Stimulated activated CD8-positive, alpha-beta memory T cell treated with anti-CD3 and anti-CD28 coated beads, Interleukin-7, amount 100 ng/mL, for 1 hour (primary cell): ENCODE results near the gene CEP295NL.
"Not testable (repeated sequence)": the region's sequence is repeated elsewhere in the genome, so short reads cannot be mapped to it uniquely, and the experiment has no call there.

Source experiments
- DNase-seq, 2 donors: peaks; one replicate each; pipeline ENCODE4 v3.0.0-alpha.2; 2020; ENCODE audit warnings: low read depth in 2 of 2

Gene CEP295NL

DNA sequence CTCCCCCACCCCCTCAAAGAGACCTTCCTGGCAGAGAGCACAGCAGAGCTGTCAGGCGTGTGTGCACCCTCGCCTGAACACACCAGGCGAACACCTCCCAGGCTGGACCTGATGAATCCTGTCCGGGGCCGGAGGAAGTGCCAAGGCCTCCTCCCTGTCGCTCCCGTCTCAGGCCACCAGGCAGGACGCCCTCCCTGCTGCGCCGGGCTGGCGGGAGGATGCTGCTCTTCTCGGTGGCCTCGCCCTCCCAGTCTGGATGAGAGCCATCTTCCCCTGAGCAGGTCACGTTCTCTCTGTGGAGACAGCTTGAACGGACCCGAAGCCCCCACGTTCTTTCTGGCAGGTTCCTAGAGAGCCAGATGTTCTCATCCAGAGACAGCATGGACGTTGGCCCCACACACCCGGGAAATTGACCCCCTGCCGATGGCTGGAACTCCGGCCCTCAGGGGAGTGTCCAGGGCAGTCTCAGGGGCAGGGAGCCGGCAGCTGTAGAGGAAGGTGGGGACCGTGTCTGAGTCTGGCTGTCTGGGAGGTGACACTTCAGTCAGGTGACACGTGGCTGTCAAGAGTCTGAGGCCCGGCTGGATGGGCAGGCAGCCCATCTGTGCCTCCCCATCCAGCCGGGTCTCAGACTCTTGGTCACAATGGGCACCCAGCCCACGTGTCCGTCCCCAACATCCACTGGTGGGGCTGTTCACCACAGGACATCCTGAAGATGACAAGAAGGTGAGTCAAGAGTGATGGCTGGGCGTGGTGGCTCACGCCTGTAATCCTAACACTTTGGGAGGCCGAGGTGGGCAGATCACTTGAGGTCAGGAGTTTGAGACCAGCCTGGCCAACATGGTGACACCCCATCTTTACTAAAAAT, 27.1 kb upstream of the CEP295NL start:
- DNase-seq = no peak

DNA sequence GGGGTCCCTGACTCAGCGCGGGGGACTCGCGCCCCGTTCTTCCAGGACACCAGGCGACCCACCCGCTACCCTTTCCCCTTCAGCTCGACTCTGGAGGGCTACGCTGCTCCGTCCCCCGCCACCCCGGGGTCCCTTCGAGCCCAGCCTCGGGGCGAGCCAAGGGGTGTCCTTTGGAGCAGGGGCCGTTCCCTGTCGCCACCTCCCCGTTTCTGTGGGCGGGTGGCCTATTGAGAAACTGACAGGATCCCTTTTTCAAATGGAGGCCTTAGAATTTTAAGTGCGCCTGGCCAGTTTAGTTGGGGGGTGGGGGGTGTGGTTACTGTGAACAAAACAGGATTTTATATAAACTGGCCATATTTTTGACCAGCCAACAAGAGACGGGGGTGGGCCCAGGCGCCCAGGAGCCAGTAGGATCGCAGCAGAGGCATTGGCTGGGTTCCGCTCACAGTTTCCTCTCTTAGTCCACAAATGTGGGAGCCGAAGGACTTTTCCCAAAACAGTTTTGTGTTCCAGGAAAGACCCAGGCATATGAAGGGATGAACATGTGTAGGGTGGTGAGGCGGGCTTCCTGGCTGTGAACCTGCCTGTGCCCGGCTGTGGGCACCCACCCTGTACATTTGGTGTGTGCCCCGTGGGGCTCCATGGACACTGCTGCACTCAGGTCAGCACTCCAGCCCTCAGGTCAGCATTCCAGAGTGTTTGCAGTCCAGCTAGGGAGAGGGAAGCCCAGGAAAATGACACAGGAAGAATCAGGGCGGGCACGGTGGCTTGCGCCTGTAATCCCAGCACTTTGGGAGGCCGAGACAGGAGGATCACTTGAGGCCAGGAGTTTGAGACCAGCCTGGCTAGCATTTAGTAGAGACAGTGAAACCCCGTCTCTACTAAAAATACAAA, 22.9 kb upstream of the CEP295NL start:
- no peak for DNase-seq

DNA sequence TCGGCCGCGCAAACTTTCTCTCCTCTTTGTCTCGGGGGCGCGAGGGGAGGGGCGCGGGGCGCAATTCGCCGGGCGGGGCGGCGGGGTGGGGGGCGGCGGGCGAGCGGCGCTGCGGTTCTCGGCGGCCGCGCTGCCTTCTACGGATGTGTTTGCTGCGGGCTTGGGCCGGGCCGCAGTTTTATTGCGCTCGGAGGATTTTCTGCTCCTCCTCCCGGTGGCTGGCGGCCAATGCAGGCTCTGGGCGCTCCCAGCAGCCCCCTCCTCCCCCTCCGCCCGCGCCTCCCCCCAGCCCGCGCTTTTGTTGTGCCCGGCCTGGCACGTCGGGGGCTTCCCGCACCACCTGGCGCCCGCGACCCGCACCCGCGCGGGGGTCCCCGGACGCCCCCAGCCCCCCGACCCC, 22.2 kb upstream of the CEP295NL start, which contains the start of gene TIMP2:
Gene TIMP2 (minus strand): TSS at position 154 of the 400 bp plus-strand sequence. CDS start 299 bp downstream, outside the sequence.
- peak; percentile 26 to 40 for DNase-seq

DNA sequence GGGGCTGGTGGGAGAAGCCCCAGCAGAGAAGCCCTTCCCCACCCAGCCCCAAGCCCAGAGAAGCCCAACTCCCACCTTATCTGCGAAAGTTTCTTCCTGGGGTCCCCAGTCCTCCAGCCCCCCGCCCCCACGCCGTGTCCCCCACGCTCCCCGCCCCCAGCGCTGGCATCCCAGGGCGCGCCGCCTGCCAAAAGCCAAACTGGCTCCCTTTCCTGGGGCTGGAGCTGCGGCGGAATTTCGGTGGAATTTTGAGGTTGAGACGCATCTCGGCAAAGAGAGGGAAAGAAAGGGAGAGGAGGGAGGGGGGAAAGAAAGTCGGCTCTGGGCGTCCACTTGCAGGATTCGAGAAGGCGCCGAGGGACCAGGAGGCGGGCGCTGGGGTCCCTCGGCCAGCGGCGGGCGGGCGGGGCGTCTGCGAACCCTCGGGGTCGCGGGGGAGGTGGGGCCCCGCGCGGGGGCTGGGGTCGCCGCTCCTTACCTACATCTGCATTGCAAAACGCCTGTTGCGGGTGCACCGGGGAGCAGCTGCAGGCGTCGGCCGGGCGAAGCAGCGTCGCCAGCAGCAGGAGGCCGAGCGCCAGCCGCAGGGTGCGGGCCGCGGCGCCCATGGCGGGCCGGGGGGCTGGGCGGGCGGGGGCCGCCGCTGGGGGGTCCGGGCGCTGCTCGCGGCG, 21.6 kb upstream of the CEP295NL start:
- DNase-seq = no peak

DNA sequence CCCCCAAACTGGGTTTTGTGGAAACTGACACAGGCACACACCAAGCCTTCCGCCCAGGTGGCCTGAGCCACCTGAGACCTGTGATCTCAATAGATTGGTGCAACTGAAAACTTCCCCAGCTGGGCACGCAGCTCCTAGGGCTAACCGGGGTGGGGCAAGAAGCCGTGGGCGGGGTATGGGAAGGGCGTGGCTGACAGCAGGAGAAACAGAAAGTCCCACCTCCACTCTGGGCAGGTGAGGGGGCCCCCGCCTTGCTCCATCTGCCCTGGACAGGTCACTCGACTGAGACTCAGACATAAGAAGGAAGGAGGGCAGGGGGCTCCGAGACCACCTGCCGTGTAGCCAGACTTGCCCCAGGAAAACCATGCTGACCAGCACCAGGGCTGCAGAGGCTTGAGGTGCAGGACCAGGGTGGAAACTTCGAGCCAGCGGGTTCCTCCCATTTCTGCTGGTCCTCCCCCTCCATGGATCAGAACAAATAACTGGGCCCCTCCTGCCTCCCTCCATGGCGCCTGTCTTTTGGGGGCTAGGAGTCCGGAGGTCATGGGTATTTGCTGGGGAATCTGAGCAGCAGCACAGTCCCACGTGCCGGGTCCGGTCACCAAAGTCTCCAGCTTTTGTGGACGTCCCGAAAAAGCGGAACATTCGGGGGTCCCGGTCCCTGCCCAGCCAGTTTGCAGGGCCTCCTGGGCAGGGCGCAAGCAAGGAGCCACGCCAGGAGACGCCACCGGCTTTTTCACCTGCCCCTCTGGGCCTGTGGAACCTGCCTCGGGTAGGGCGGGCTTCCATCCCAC, 20.9 kb upstream of the CEP295NL start:
- DNase-seq = peak; percentile 12 to 21

DNA sequence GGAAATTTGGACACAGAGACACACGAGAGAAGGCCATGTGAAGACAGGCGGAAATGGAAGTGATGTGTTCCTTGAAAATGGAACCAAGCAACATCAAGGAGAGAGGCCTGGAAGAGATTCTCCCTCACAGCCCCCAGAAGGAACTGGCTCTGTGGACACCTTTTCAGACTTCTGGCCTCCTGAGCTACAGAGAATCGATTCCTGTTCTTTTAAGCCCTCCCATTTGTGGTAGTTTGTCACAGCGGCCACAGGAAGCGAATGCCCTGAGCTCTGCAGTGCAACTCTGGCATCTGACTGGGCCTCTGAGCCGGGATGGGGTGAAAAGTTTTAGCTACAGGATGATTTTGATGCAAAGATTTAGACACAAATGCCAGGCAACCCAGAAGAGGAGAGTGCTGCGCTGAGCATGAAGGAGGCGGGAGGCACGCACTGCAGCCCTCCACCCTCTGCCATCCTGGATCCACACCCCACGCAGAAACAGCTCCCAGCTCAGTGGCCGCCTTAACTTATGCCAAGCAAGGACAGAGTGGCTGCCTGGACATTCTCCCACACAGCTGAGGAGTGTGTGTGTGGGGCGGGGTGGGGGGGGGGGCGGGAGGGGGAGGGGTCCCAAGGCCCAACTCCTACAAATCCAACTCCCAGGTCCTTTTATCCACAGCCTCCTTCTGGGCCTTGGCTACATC, 20.0 kb upstream of the CEP295NL start:
- DNase-seq = no peak

DNA sequence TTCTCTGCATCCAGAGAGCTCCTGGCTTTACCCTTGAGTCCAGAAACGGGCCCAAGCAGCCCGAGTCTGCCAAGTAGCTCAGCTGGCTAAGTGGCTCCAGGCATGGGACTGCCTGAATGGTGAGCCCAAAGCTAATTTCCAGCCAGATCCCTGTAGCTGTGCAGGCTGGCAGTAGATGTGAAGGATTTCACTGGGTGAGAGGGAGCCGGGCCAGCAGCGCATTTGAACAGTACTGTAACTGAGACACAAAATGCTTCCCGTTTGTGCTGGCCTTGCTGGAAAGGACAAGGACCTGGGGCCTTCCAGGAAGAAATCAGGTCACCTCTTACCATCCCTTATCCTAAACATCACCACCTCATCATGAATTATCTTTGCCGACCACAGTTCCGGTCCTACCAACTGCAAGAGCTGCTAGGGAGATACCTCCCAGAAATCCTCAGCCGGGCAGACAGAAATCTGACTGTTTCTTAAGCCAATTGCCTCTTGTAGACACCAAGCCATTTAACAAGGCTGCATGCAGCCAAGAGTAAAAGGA, 18.5 kb upstream of the CEP295NL start:
- no peak for DNase-seq

DNA sequence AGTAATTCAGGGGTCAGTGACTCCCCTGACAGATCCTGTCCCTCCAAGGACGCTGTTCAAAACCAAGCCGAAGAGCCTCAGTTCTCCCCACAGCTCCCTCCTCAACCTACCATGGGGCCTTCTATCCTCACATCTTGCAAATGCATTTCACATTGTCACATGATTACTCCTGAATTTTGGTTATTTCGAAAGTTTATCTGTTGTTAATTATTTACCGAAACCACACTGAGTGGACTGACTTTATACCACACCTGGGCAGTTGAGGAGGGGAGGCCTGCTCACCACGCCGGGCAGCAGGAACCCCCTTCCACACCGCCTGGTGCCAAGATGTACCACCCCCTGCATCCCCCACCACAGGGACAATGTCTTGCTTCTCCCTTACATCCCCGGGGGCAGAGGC, 17.5 kb upstream of the CEP295NL start:
- DNase-seq = no peak

DNA sequence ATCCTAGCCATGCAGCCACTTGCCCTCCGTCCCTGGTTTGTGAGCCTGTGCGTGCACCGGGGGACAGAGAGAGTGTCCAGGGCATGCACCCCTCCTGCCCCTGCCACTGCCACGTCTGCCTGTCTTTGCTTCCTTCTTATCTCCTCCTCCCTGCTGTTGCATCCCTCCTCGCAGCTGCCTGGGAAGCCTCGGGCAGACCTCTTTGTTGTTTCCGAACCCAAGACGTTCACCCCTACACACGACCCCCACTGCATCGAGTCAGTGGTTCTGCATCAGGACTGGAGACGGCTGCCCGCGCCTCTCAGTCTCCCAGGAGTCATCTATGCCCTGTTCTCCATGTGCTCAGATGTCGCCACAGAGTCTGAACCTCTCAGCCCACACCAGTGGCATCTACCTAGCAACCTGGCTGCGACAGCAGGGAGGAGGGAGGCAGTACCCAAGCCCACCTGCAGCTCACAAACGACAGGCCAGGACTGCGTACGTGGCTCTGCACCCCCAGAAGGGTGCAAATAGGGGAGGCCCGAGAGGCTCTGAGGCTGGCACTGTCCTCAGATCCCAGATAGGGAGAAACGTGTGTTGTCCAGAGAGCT, 17.0 kb upstream of the CEP295NL start:
- no peak for DNase-seq

DNA sequence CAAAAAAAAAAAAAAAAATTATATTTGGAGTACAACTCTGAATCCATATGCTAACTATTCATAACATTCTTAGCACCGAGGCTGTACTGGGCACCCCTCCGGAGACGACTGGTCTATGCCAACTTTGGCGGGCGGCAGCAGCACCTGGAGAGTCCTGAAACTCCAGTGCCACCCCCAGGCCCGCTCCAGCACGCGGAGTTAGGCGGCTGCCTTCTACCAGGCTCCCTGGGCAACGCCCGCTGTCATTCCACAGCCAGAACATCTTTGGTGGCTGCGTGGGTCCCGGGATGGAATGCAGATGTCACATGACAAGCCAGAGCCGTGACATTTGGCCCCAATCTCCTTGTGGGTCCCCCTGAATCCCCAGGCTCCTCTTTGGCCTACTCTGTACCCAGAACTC, 16.0 kb upstream of the CEP295NL start:
- DNase-seq = no peak

DNA sequence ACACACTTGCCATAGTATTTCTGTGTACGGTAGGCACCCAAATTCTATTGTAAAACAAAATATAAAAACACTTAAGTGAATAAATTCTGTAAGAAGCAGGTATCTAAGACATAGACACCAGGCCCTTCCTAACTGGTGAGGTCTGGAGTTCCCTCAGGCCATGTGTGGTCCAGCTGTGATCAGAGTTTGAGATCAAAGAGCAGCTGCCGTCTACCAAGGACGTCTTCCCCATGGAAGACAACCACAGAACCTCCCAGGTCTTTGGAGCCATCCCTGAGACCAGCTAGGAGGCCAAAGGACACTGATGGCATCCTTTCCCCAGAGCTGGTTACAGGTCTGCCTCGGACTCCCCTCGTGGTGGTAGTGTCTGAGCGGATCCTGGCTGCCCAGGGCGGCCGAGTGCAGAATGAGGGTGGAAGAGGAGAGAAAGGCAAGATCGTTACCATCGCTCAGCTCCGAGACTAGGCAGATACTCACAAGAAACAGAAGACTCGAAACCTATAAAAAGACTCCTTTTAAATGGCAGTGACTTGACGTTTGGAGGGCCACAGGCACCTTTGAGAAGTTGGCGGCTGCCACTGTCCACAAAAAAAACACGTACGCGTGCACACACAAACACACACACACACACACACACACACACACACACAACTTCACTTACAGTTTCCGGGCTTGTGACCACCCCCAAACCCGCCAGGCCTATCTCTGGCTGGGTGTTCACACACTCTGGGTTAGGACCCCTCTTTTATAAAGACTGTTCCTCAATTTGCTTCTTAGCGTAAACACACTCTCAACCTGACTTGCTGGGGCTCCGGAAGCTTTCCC, 14.7 kb upstream of the CEP295NL start:
- DNase-seq = no peak

DNA sequence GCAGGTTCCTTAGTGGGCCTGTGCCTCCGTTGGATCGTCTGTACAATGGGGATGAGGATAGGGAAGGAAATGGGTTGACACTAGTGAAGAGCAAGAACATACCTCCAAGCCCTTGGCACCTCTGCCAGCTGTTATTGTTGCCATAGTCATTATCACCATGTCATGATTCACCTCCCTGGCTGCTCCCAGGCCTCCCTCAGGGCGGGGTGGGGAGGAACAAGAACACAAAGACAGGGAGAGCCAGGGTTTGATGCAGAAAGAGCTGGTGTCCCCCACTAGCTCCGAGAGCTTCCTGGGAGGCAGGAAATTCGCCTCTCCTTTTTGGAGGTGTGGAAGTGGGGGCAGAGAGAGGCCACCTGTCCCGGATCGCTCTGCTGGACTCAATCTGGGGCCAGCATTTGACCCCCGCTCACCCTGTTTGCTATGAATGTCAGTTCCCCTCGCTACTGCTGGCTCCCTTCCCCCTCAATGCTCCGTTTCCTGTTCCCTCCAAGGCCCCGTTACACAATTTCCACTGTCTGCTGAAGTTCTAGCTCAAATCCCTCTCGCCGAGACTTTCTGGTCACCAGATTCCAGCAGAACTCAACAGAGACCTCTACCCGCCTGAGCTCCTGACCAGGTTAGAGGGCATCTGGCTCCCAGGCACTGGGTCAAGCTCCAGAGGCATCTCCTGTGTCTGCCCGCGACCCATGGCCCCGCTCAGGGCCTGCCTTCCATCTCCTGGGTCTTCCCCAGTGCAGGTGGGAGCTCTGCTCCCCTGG, 13.1 kb upstream of the CEP295NL start:
- DNase-seq = no peak

DNA sequence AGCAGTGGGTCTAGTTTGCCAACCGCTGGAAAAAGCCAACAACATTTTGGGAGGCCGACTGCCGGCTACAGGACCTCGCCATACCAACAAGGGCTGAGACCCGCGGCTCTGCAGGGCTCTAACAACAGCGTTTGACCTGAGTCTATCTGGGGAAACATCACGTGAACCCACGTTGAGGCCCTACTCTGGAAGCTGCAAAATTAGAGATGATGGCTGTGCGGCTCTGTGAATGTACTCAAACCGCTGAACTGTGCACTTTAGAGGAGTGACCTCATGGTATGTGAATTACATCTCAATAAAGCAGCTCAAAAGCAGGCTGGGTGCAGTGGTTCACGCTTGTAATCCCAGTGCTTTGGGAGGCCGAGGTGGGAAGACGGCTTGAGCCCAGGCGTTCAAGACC, 10.1 kb upstream of the CEP295NL start:
- no peak for DNase-seq

DNA sequence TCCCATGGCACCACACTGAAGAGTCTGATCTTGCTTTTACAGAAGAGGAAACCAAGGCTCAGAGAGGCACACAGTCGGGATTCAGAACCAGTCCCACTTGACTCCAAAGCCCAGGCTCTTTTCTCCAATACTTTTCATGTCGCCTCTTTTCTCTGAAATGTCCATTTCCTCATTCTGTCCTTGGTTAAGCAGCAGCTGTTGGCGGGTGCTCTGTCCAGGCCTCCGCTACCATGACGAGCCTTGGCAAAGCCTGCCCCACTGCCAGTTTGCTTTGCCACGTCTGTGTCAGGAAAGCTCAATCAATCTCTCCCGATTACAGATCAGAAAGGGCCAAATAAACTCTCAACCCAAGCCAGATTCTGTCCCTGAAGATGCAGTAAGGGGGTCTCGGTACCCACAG, 9.1 kb upstream of the CEP295NL start:
- DNase-seq = no peak

DNA sequence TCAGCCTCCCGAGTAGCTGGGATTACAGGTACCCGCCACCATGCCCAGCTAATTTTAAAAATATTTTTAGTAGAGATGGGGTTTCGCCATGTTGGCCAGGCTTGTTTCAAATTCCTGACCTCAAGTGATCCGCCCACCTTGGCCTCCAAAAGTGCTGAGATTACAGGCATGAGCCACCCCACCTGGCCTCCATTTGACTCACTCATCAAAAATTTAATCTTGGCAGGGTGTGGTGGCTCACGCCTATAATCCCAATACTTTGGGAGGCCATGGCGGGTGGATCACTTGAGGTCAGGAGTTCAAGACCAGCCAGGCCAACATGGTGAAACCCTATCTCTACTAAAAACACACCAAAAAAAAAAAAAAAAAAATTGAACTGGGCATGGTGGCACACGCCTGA, 8.5 kb upstream of the CEP295NL start:
- DNase-seq = not testable (repeated sequence)

DNA sequence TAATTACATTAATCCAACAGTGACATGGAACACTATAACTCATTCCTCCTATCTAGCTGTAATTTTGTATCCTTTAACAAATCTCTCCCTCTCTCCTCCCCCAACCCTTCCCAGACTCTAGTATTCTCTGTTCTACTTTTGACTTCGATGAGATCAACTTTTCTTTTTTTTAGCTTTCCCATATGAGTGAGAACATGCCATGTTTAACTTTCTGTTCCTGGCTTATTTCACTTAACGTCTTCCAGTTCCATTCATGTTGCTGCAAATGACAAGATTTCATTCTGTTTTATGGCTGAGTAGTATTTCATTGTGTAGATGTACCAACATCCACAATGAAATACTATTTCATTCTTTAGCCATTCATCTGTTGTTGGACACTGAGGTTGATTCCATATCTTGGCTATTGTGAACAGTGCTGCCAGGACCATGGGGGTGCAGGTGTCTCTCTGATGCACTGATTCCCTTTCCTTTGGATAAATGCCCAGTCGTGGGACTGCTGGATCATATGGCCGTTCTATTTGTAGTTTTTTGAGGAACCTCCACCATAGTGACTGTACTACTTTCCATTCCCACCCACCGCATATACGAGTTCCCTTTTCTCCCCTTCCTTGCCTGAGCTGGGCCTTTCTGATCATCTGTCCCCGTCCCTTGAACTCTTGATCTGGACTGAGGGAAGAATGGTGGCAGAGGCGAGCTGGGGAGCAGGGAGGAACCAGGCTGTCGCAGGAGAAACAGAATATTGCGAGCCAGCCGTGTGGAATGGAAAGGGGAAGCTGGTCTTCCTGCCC, 7.7 kb upstream of the CEP295NL start:
- no peak for DNase-seq

DNA sequence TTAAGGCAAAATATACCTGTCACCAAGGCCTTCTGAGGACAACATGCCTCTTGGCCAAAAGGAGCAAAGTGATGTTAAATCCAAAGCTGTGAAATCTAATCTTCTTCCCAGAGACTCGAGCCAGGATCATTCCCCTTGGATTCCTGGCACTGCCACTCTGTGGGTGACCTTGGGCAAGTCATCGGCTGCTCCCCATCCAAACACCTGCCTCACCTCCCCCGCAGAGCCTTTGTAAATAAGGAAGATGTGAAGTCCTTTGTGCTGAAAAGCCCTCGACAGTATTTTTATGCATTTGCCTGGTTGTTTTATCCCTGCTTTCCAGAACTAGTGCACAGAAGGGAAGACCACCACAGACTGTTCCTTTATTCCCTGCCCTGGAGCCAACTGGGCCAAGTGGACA, 5.4 kb upstream of the CEP295NL start:
- DNase-seq = no peak

DNA sequence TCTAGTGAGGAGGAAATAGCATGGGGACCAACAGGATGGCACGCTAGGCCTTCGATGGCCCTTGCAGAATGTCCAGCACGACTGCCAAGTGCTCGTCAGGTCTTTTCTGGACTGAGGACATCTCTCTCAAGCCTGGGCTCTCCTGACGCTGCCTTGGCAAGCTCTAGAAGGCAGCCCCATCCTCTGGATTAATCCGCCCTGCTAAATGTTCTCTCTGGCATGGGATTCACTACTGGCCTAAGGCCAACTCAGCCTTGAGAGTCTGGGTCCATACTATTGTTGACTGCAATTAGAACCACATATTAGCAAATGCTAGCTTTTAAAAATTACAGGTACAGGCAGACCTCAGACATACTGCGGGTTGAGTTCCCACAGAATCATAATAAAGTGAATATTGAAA, 2.5 kb upstream of the CEP295NL start:
- DNase-seq = no peak
